GM12878 (cell line): Measurements from ENCODE around the gene ZNF566. TPM values are rescaled to one million over a fixed set of nuclear protein-coding genes. Genes with fewer than 3 reads are reported as not detected.

Experiments
- HDAC2 ChIP-seq: fragments of 200-600 bp; sonication (generic); IDR thresholded peaks from 2 replicates; pipeline ENCODE4 v1.6.1; 2017
- MEF2B ChIP-seq: fragments of 450-650 bp; IDR thresholded peaks from 2 replicates; pipeline ENCODE4 v1.6.1; 2018; ENCODE audit warnings: mild to moderate bottlenecking, moderate library complexity; ENCODE audit not compliant: partially characterized antibody, poor library complexity, severe bottlenecking
- MXI1 ChIP-seq: fragments of 150-350 bp; IDR thresholded peaks from 2 replicates; pipeline ENCODE4 v1.6.1; 2011; ENCODE audit warnings: low read depth, mild to moderate bottlenecking, inconsistent platforms, low read length, improper control_type of control experiment
- NRF1 ChIP-seq: conservative IDR thresholded peaks from 2 replicates; pipeline ENCODE4 v1.6.1; 2011; ENCODE audit warnings: mild to moderate bottlenecking, low read depth, low read length, improper control_type of control experiment
- RB1 ChIP-seq: fragments of 450-650 bp; formaldehyde crosslinking; IDR thresholded peaks from 2 replicates; pipeline ENCODE4 v1.6.1; 2017; ENCODE audit warnings: mild to moderate bottlenecking, borderline replicate concordance
- RUNX3 ChIP-seq: IDR thresholded peaks from 2 replicates; pipeline ENCODE4 v1.6.1; 2012; ENCODE audit warnings: low read length, inconsistent platforms
- TAF1 ChIP-seq: IDR thresholded peaks from 2 replicates; pipeline ENCODE4 v1.6.1; 2011; ENCODE audit warnings: mild to moderate bottlenecking, low read depth, low read length, borderline replicate concordance
- ZNF207 ChIP-seq: fragments of 450-650 bp; IDR thresholded peaks from 2 replicates; pipeline ENCODE4 v1.6.1; 2014; ENCODE audit warnings: antibody characterized with exemption, mild to moderate bottlenecking, borderline replicate concordance
- ZNF24 ChIP-seq: fragments of 450-650 bp; IDR thresholded peaks from 2 replicates; pipeline ENCODE4 v1.6.1; 2017; ENCODE audit warnings: antibody characterized with exemption, mild to moderate bottlenecking
- polyA plus RNA-seq, 11 experiments: library from polyadenylated mRNA; depleted of rRNA in 4 of 11; unstranded in 6 of 11; stranded (reverse) in 5 of 11; fragments of >200 nt; fragmentation: Nextera tagmentation in 4 of 11; fragmentation: Illumina TruSeq in 1 of 11; extraction: Ambion mirVana in 4 of 11; extraction: Trizol in 1 of 11; gene quantifications; 1 replicate in 1 of 11; 2 replicates in 10 of 11; pipeline versions ENCODE4 v1.2.1 to v1.2.3, GENCODE V29; 2011 to 2016; ENCODE audit warnings: inconsistent platforms in 2 of 11, missing spikeins in 2 of 11, low read depth in 1 of 11
- total RNA-seq, 4 experiments: library from RNA; depleted of rRNA in 3 of 4; stranded (reverse); fragments of >200 nt in 3 of 4; fragmentation: Illumina TruSeq in 1 of 4; extraction: Trizol in 1 of 4; gene quantifications; 2 replicates each; pipeline versions ENCODE4 v1.2.1 to v1.2.3, GENCODE V29; 2013 to 2021
- TF ChIP-seq, protein P1 (sequence below): fragments of 450-650 bp; formaldehyde crosslinking; IDR thresholded peaks from 2 replicates; pipeline ENCODE4 v1.4.0; 2022; ENCODE audit warnings: mild to moderate bottlenecking, moderate library complexity
- TF ChIP-seq, protein P2 (sequence below): fragments of 450-650 bp; conservative IDR thresholded peaks from 2 replicates; pipeline ENCODE4 v1.6.1; 2017; ENCODE audit warnings: mild to moderate bottlenecking, moderate library complexity
- TF ChIP-seq, protein P3 (sequence below): IDR thresholded peaks from 2 replicates; pipeline ENCODE4 v1.6.1; 2012; ENCODE audit warnings: improper control_type of control experiment, low read depth, low read length; ENCODE audit not compliant: insufficient replicate concordance
- TF ChIP-seq, protein P4 (sequence below): IDR thresholded peaks from 2 replicates; pipeline ENCODE4 v1.6.1; 2011; ENCODE audit warnings: low read depth, mild to moderate bottlenecking, low read length, moderate library complexity, borderline replicate concordance; ENCODE audit errors: extremely low read depth
- TF ChIP-seq, protein P5 (sequence below): fragments of 450-650 bp; IDR thresholded peaks from 2 replicates; pipeline ENCODE4 v1.6.1; 2017; ENCODE audit warnings: mild to moderate bottlenecking

ZNF566 gene
- total and polyA plus RNA-seq, 10 of the 15 experiments (the other 5 are each of a cell fraction or from before 2014, with no cell fraction given), result 2.5 to 5.8 (median 3.9) TPM

DNA sequence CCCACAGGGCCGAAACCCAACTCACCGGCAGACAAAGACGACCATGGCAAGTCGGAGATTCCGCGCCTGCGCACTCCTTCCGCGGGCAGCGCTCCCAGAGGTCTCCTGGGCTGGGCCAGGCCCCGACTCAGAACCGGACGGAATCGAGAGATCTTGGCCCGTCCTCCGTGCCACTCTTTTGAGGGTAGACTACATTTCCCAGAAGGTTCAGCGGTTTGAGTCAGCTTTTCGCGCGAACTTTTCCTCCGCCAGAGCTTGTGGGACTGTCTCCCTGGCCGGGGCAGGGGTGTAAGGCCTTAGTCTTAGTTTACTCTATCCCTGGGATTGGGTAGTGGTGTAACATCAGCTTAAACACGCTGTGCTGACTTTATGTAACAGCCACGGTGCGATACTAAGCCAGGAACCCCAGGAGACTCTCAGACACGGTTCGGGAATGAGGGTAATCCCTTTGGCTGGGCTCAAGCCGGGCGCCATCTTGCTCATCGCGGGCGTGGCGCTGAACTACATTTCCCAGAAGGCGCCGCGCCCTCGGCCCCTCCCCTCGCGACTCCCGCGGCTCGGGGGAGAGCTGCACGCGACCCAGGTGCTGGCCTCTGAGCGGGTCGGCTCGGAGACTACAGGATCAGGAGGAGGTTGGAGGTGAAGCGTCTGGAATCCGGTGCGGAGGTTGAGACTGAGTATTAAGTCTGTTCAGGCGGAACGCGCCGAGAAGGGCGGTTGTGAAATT lies 39.0 kb upstream of the ZNF566 start, which contains the start of gene ZNF260 (continued):
- TF ChIP-seq, protein P1, sequence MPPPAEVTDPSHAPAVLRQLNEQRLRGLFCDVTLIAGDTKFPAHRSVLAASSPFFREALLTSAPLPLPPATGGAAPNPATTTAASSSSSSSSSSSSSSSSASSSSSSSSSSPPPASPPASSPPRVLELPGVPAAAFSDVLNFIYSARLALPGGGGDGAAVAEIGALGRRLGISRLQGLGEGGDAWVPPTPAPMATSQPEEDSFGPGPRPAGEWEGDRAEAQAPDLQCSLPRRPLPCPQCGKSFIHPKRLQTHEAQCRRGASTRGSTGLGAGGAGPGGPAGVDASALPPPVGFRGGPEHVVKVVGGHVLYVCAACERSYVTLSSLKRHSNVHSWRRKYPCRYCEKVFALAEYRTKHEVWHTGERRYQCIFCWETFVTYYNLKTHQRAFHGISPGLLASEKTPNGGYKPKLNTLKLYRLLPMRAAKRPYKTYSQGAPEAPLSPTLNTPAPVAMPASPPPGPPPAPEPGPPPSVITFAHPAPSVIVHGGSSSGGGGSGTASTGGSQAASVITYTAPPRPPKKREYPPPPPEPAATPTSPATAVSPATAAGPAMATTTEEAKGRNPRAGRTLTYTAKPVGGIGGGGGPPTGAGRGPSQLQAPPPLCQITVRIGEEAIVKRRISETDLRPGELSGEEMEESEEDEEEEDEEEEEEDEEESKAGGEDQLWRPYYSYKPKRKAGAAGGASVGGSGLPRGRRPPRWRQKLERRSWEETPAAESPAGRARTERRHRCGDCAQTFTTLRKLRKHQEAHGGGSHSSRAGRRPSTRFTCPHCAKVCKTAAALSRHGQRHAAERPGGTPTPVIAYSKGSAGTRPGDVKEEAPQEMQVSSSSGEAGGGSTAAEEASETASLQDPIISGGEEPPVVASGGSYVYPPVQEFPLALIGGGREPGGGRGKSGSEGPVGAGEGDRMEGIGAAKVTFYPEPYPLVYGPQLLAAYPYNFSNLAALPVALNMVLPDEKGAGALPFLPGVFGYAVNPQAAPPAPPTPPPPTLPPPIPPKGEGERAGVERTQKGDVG (CRISPR knock-in tag), result no peak
- TF ChIP-seq HDAC2 (peak; percentile 31; the same call in 1 of the 2 replicates), ZNF207 (peak; percentile 19; the same call in 1 of the 2 replicates), NRF1 (peak; percentile 25; the same call in 1 of the 2 replicates), ZNF24 (no peak), RB1 (peak; percentile 75; the same call in 1 of the 2 replicates), RUNX3 (peak; percentile 70), MEF2B (no peak), MXI1 (peak; percentile 83), TAF1 (peak; percentile 86)
- TF ChIP-seq, protein P2, sequence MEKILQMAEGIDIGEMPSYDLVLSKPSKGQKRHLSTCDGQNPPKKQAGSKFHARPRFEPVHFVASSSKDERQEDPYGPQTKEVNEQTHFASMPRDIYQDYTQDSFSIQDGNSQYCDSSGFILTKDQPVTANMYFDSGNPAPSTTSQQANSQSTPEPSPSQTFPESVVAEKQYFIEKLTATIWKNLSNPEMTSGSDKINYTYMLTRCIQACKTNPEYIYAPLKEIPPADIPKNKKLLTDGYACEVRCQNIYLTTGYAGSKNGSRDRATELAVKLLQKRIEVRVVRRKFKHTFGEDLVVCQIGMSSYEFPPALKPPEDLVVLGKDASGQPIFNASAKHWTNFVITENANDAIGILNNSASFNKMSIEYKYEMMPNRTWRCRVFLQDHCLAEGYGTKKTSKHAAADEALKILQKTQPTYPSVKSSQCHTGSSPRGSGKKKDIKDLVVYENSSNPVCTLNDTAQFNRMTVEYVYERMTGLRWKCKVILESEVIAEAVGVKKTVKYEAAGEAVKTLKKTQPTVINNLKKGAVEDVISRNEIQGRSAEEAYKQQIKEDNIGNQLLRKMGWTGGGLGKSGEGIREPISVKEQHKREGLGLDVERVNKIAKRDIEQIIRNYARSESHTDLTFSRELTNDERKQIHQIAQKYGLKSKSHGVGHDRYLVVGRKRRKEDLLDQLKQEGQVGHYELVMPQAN, result peak; percentile 70
- TF ChIP-seq, protein P3, sequence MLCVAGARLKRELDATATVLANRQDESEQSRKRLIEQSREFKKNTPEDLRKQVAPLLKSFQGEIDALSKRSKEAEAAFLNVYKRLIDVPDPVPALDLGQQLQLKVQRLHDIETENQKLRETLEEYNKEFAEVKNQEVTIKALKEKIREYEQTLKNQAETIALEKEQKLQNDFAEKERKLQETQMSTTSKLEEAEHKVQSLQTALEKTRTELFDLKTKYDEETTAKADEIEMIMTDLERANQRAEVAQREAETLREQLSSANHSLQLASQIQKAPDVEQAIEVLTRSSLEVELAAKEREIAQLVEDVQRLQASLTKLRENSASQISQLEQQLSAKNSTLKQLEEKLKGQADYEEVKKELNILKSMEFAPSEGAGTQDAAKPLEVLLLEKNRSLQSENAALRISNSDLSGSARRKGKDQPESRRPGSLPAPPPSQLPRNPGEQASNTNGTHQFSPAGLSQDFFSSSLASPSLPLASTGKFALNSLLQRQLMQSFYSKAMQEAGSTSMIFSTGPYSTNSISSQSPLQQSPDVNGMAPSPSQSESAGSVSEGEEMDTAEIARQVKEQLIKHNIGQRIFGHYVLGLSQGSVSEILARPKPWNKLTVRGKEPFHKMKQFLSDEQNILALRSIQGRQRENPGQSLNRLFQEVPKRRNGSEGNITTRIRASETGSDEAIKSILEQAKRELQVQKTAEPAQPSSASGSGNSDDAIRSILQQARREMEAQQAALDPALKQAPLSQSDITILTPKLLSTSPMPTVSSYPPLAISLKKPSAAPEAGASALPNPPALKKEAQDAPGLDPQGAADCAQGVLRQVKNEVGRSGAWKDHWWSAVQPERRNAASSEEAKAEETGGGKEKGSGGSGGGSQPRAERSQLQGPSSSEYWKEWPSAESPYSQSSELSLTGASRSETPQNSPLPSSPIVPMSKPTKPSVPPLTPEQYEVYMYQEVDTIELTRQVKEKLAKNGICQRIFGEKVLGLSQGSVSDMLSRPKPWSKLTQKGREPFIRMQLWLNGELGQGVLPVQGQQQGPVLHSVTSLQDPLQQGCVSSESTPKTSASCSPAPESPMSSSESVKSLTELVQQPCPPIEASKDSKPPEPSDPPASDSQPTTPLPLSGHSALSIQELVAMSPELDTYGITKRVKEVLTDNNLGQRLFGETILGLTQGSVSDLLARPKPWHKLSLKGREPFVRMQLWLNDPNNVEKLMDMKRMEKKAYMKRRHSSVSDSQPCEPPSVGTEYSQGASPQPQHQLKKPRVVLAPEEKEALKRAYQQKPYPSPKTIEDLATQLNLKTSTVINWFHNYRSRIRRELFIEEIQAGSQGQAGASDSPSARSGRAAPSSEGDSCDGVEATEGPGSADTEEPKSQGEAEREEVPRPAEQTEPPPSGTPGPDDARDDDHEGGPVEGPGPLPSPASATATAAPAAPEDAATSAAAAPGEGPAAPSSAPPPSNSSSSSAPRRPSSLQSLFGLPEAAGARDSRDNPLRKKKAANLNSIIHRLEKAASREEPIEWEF, result no peak
- TF ChIP-seq, protein P4, sequence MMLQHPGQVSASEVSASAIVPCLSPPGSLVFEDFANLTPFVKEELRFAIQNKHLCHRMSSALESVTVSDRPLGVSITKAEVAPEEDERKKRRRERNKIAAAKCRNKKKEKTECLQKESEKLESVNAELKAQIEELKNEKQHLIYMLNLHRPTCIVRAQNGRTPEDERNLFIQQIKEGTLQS, result no peak
- TF ChIP-seq, protein P5, sequence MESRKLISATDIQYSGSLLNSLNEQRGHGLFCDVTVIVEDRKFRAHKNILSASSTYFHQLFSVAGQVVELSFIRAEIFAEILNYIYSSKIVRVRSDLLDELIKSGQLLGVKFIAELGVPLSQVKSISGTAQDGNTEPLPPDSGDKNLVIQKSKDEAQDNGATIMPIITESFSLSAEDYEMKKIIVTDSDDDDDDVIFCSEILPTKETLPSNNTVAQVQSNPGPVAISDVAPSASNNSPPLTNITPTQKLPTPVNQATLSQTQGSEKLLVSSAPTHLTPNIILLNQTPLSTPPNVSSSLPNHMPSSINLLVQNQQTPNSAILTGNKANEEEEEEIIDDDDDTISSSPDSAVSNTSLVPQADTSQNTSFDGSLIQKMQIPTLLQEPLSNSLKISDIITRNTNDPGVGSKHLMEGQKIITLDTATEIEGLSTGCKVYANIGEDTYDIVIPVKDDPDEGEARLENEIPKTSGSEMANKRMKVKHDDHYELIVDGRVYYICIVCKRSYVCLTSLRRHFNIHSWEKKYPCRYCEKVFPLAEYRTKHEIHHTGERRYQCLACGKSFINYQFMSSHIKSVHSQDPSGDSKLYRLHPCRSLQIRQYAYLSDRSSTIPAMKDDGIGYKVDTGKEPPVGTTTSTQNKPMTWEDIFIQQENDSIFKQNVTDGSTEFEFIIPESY, result no peak
